T1000 (cell line): ENCODE measurements around the gene TMEM119.
A peak's percentile ranks its signal among the peaks of the same experiment; 100 is the strongest.
"Not testable (repeated sequence)": the region's sequence is repeated elsewhere in the genome, so short reads cannot be mapped to it uniquely, and the experiment has no call there.

Experiments used
- DNase-seq: peaks from one replicate; lab custom pipeline; 2025; ENCODE audit warnings: mixed read lengths; lab: John Stamatoyannopoulos, UW

TMEM119 gene

GRCh38 chr12:108565146-108565545, 32.7 kb downstream of the TMEM119 start:
- no peak for DNase-seq

- DNase-seq = no peak
These were observed 33.2 kb downstream of the TMEM119 start for GRCh38 chr12:108564724-108565123.

GRCh38 chr12:108563804-108564151, 34.1 kb downstream of the TMEM119 start:
- no peak for DNase-seq

GRCh38 chr12:108563136-108563803, 34.6 kb downstream of the TMEM119 start:
- DNase-seq = peak; percentile 62

GRCh38 chr12:108562348-108563135, 35.3 kb downstream of the TMEM119 start, which contains the start of gene ISCU:
Gene ISCU (plus strand): TSS chr12:108562596. CDS start chr12:108562623, 27 bp downstream.
- DNase-seq = peak; percentile 97

- DNase-seq = no peak
These were observed 36.0 kb downstream of the TMEM119 start for GRCh38 chr12:108561852-108562347.

GRCh38 chr12:108560752-108561719, 36.8 kb downstream of the TMEM119 start, which contains the start of gene SART3:
Gene SART3 (minus strand): TSS chr12:108561173. CDS start chr12:108561154, 19 bp downstream.
- DNase-seq = peak; percentile 75

GRCh38 chr12:108560321-108560721, 37.6 kb downstream of the TMEM119 start:
- DNase-seq = no peak

- DNase-seq = no peak
These were observed 38.1 kb downstream of the TMEM119 start for GRCh38 chr12:108559748-108560147.

GRCh38 chr12:108559007-108559655, 38.8 kb downstream of the TMEM119 start:
- DNase-seq = no peak

GRCh38 chr12:108555383-108555782, 42.5 kb downstream of the TMEM119 start:
- DNase-seq = not testable (repeated sequence)

GRCh38 chr12:108553799-108554198, 44.1 kb downstream of the TMEM119 start:
- no peak for DNase-seq

- DNase-seq = no peak
These were observed 46.3 kb downstream of the TMEM119 start for GRCh38 chr12:108551535-108551934.

- no peak for DNase-seq
These were observed 48.8 kb downstream of the TMEM119 start for GRCh38 chr12:108548954-108549521.

- no peak for DNase-seq
These were observed 50.2 kb downstream of the TMEM119 start for GRCh38 chr12:108547686-108548085.

- DNase-seq = no peak
These were observed 54.2 kb downstream of the TMEM119 start for GRCh38 chr12:108543652-108544051.

- DNase-seq = no peak
These were observed 55.6 kb downstream of the TMEM119 start for GRCh38 chr12:108542320-108542719.
